Gastroesophageal sphincter (tissue), 3 donors: ENCODE data around the gene PKD2.

ENCODE experiments used
- EP300 ChIP-seq: sonication (generic); formaldehyde crosslinking; IDR thresholded peaks from one replicate; pipeline ENCODE4 v1.6.1; 2017; ENCODE audit warnings: antibody characterized with exemption, mild to moderate bottlenecking
- TF ChIP-seq, protein P1 (sequence below), 4 experiments: fragments of 200-600 bp in 2 of 4; fragments of 450-650 bp in 2 of 4; sonication (generic) in 1 of 4; IDR thresholded peaks; one replicate each; pipeline ENCODE4 v1.5.1; 2017 to 2019; ENCODE audit warnings: antibody characterized with exemption in 4 of 4, mild to moderate bottlenecking in 2 of 4, moderate library complexity in 2 of 4

DNA sequence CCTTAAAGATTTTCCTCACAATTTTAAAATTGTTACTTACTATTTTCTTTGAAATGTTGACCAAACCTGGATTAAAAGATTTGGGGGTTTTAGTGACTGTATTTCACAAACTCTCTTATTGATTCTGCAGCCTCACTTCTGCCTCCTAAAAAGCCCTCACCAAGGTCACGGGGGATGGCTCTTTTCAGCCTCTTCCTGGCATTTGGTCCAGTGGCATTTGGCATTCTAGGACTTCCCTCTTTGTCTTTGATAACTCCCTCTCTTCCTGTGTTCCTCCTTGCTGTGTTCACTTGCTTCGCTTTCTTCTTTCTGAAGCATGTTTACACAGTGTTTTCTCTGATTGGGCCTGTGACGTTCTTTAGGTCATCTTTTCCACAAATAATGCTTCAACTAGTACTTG, 21.5 kb downstream of the PKD2 start:
- TF ChIP-seq, protein P1, sequence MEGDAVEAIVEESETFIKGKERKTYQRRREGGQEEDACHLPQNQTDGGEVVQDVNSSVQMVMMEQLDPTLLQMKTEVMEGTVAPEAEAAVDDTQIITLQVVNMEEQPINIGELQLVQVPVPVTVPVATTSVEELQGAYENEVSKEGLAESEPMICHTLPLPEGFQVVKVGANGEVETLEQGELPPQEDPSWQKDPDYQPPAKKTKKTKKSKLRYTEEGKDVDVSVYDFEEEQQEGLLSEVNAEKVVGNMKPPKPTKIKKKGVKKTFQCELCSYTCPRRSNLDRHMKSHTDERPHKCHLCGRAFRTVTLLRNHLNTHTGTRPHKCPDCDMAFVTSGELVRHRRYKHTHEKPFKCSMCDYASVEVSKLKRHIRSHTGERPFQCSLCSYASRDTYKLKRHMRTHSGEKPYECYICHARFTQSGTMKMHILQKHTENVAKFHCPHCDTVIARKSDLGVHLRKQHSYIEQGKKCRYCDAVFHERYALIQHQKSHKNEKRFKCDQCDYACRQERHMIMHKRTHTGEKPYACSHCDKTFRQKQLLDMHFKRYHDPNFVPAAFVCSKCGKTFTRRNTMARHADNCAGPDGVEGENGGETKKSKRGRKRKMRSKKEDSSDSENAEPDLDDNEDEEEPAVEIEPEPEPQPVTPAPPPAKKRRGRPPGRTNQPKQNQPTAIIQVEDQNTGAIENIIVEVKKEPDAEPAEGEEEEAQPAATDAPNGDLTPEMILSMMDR (IDR thresholded peaks at IDR 0.05) = no peak
- no peak for TF ChIP-seq EP300
